ENCODE measurements around the gene NEK9.
A peak's percentile ranks its signal among the peaks of the same experiment; 100 is the strongest.
"Not testable (repeated sequence)": the region's sequence is repeated elsewhere in the genome, so short reads cannot be mapped to it uniquely, and the experiment has no call there.

The NEK9 gene

DNA sequence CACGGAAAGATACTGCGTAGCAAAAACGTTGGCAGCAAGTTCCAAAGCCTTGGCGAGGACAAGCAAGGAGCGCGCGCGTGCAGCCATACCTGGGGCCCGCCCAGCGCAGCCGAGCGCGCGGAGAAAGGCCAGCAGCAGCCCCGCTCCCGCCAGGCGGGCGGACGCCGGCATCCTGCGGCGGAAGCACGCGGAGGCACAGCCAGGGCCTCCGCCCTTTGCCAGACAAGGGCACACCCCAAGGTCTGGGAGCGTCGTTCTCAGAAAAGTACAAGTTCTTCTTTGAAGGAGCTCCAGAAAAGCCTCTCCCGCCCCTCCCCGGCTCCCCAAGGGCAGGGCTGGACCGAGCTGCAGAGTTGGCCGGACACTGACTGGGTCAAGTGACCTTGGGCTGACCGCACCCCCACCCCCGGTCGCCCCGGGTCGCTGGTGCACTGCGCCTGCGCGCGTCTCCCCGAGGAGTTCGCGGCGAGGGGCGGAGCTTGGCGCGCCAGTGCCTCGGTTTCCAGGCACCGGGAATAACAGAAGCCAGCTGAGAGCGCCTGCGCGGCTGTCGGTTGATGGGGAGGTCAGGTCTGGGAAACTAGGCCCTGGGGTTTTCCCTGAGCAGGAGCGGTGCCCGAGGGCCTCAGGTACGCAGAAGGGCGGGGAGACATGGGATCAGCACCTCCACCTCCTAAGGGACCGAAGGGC, 57.6 kb downstream of the NEK9 start, which contains the start of gene ZC2HC1C:
Gene ZC2HC1C (plus strand): TSS at position 521 of the 690 bp plus-strand sequence. CDS start 933 bp downstream, outside the sequence.
- Histone ChIP-seq H3K4me1 (ENCODE audit: control insufficient read depth, insufficient read depth, low read length) (peaks cover 15% of the 10 kb centered on the region), H3K27ac (ENCODE audit: low read depth, low read length) (peak within 1 kb of the TSS; percentile 97), H3K36me3 (ENCODE audit: control insufficient read depth, insufficient read depth, low read length) (no peaks in the 10 kb centered on the region), H3K27me3 (ENCODE audit: control insufficient read depth, insufficient read depth, low read length) (no peaks in the 10 kb centered on the region), H3K9ac (ENCODE audit: low read length) (peak within 1 kb of the TSS; percentile 19), H3K4me3 (ENCODE audit: low read length) (peak within 1 kb of the TSS; percentile 73)

DNA sequence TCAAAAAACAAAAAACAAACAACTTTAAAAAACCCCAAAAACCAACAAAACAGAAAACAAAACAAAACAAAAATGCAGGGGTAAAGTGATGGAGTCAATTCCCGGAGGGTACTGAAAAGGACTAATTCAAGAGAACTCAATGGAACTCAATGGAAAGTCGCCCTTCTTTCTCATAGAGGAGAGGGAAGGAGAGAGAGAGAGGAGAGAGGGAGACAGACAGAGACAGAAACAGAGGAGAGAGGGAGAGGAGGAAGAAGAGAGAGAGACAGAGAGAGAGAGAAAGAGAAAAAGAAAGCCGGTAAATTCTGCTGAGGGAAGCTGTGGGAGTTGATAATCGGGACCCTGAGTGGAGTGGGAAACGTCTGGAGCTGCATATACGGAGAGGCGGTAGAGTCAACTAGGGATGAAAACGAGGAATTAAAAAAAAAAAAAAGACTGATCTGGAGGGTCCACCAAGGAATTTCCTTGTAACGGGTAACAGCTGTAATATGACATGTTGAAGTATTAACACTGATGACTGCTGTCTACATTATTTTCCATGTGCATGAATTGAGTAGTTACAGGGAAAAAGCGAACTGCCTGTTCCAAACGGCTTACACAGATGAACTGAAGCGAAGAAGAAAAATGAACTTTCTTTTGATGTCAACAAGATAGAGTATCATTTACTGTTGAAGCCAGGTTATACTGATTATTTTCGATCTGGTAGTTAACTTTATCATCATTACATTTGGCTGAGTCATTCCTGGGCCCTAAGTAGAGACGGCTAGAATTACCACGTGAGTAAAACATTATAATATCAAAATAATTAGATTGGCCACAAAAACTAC, 58.3 kb downstream of the NEK9 start:
- Histone ChIP-seq H3K4me1 (ENCODE audit: control insufficient read depth, insufficient read depth, low read length) (peaks cover 15% of the 10 kb centered on the region), H3K4me3 (ENCODE audit: low read length) (peak overlapping the region; percentile 73), H3K9ac (ENCODE audit: low read length) (peak overlapping the region; percentile 14), H3K27me3 (ENCODE audit: control insufficient read depth, insufficient read depth, low read length) (no peaks in the 10 kb centered on the region), H3K27ac (ENCODE audit: low read depth, low read length) (peak overlapping the region; percentile 97), H3K36me3 (ENCODE audit: control insufficient read depth, insufficient read depth, low read length) (no peaks in the 10 kb centered on the region)

DNA sequence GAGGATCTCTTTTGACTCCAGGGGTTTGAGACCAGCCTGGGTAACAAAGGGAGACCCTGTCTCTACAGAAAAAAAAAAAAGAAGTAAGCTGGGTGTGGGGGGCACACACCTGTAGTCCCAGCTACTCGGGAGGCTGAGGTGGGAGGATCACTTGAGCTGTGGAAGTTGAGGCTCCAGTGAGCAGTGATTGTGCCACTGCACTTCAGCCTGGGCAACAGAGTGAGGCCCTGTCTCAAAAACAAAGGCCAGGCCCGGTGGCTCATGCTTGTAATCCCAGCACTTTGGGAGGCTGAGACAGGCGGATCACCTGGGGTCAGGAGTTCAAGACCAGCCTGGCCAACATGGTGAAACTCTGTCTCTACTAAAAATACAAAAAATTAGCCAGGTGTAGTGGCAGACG, 59.1 kb downstream of the NEK9 start:
- peaks cover 17% of the 10 kb centered on the region for H3K4me1 ChIP-seq (ENCODE audit: control insufficient read depth, insufficient read depth, low read length)
- H3K4me3 ChIP-seq (ENCODE audit: low read length) = peak overlapping the region; percentile 73
- H3K36me3 ChIP-seq (ENCODE audit: control insufficient read depth, insufficient read depth, low read length); H3K9ac ChIP-seq (ENCODE audit: low read length); H3K27me3 ChIP-seq (ENCODE audit: control insufficient read depth, insufficient read depth, low read length): not testable (repeated sequence)
- H3K27ac ChIP-seq (ENCODE audit: low read depth, low read length) = peak overlapping the region; percentile 97

DNA sequence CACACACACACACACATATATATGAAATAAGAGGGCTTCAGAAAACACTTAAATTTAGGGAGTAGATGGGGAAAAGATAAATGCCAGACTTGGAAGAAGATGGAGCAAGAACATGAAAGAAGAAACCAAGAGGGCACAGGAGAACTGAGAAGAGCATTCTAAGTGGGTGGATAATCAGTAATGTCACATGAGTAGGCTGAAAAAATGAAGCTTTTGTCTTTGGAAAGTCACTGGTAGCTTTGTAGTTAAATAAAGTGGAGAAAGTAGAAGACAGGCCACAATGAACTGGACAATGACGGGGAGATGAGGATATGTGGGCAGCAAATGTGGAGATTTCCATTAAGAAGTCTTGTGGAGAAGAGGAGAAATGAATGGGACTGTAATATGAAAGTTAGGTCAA, 59.6 kb downstream of the NEK9 start:
- Histone ChIP-seq H3K4me1 (ENCODE audit: control insufficient read depth, insufficient read depth, low read length) (peaks cover 17% of the 10 kb centered on the region), H3K36me3 (ENCODE audit: control insufficient read depth, insufficient read depth, low read length) (no peaks in the 10 kb centered on the region), H3K4me3 (ENCODE audit: low read length) (no peak overlapping the region), H3K27ac (ENCODE audit: low read depth, low read length) (peak overlapping the region; percentile 25), H3K27me3 (ENCODE audit: control insufficient read depth, insufficient read depth, low read length) (no peaks in the 10 kb centered on the region), H3K9ac (ENCODE audit: low read length) (no peak overlapping the region)

DNA sequence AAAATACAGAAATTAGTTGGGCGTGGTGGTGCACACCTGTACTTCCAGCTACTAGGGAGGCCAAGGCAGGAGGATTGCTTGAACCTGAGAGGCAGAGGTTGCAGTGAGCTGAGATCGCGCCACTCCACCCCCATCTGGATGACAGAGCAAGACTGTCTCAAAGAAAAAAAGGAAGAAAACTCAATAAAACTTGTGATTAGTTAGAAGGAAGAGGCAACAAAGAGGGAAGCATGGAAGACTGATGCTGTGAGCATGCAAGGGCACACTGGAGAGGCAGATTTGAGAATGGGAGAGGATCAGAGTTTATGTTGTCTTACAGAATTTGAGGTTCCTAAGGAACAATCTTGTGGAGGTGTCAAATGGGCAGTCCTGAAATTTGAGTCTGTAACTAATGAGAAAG, 60.2 kb downstream of the NEK9 start:
- no peaks in the 10 kb centered on the region for H3K36me3 ChIP-seq (ENCODE audit: control insufficient read depth, insufficient read depth, low read length)
- H3K9ac ChIP-seq (ENCODE audit: low read length) = no peak overlapping the region
- peaks cover 17% of the 10 kb centered on the region for H3K4me1 ChIP-seq (ENCODE audit: control insufficient read depth, insufficient read depth, low read length)
- H3K27ac ChIP-seq (ENCODE audit: low read depth, low read length) = no peak overlapping the region
- H3K4me3 ChIP-seq (ENCODE audit: low read length) = no peak overlapping the region
- no peaks in the 10 kb centered on the region for H3K27me3 ChIP-seq (ENCODE audit: control insufficient read depth, insufficient read depth, low read length)

DNA sequence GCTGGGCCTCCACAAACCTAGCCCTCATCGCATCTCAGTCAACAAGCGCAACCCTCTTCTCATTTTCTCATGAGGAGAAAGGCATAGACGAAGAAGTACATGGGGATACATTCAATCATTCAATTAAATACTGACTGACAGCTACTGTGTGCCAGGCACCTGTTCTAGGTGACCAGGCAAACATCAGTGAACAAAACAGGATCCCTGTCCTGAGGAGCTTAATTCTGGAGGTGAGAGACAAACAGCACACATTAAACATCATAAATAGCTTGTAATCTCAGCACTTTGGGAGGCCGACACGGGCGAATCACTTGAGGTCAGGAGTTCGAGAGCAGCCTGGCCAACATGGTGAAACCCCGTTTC, 62.7 kb downstream of the NEK9 start:
- Histone ChIP-seq H3K36me3 (ENCODE audit: control insufficient read depth, insufficient read depth, low read length) (no peaks in the 10 kb centered on the region), H3K27me3 (ENCODE audit: control insufficient read depth, insufficient read depth, low read length) (no peaks in the 10 kb centered on the region), H3K27ac (ENCODE audit: low read depth, low read length) (no peak overlapping the region), H3K9ac (ENCODE audit: low read length) (no peak overlapping the region), H3K4me3 (ENCODE audit: low read length) (peak overlapping the region; percentile 90), H3K4me1 (ENCODE audit: control insufficient read depth, insufficient read depth, low read length) (peaks cover 2% of the 10 kb centered on the region)

DNA sequence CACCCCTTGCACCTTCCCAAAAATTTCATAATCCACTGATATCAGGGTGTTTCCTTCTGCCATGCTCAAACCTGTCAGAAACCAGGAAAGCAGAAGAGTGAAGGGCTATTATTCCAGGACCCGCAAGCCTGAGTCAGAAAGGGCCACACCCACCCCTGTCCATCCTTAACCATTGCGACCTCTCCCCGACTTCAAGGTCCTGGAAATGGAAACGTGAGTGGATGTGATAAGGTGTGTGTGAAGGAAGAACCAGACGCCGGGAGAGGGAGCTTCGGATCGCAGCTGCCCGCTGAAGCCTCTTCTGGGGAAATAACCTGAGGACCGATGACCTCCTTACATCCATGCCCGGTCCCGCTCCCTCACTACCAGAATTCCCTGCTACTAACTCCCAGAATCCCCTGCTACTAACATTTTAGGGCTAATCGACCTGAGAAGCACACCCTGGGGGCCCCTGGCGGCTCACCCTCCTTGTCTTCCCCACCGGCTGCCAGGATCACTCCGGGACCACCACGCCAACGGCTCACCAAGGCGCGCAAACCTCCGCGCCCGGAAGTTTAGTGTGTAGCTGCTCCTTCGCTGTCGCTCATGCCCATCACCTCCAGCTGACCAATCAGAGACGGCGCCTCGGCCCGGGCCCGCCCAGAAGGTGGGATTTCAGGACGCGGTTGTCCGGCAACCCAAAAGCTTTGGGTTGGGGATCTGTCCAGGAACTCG, 63.2 kb downstream of the NEK9 start, which contains the start of gene ACYP1:
Gene ACYP1 (minus strand): TSS at position 534 of the 714 bp plus-strand sequence. CDS start 471 bp downstream, at position 63.
- Histone ChIP-seq H3K4me3 (ENCODE audit: low read length) (peak within 1 kb of the TSS; percentile 90), H3K27me3 (ENCODE audit: control insufficient read depth, insufficient read depth, low read length) (no peaks in the 10 kb centered on the region), H3K27ac (ENCODE audit: low read depth, low read length) (no peak within 1 kb of the TSS), H3K4me1 (ENCODE audit: control insufficient read depth, insufficient read depth, low read length) (peaks cover 2% of the 10 kb centered on the region), H3K36me3 (ENCODE audit: control insufficient read depth, insufficient read depth, low read length) (no peaks in the 10 kb centered on the region), H3K9ac (ENCODE audit: low read length) (peak within 1 kb of the TSS; percentile 81)

DNA sequence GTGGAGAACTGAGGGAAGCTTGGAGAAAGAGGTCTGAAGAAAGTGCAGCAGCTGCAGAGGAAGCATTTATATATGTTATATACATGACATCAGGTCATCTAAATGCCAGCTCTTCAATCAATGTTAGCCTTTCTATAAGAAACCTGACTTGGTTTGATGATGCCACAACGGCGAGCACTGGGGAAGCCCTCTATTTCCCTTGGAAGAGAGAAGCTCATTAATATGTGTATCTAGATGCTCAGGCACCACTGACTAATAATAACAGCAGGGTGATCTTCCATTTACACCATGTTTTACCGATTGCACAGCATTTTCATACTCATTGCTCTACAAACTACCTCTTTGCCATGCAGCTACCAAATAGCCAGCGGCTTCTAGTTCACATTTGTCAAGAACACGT, 63.8 kb downstream of the NEK9 start:
- Histone ChIP-seq H3K9ac (ENCODE audit: low read length) (no peak overlapping the region), H3K27me3 (ENCODE audit: control insufficient read depth, insufficient read depth, low read length) (no peaks in the 10 kb centered on the region), H3K4me1 (ENCODE audit: control insufficient read depth, insufficient read depth, low read length) (peaks cover 2% of the 10 kb centered on the region), H3K4me3 (ENCODE audit: low read length) (peak overlapping the region; percentile 90), H3K36me3 (ENCODE audit: control insufficient read depth, insufficient read depth, low read length) (no peaks in the 10 kb centered on the region), H3K27ac (ENCODE audit: low read depth, low read length) (no peak overlapping the region)

DNA sequence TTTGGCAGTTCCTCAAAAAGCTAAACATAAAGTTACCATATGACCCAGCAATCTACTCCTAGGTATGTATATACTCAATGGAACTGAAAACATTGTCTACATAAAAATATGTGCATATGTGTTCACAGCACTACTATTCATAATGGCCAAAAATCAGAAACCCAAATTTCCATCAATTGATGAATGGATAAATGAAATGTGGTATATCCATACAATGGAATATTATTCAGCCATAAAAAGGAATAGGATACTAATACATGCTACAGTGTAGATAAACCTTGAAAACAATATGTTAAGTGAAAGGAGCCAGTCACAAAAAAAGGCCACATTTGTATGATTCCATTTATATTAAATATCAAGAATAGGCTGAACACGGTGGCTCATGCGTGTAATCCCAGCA, 66.4 kb downstream of the NEK9 start:
- H3K36me3 ChIP-seq (ENCODE audit: control insufficient read depth, insufficient read depth, low read length) = no peaks in the 10 kb centered on the region
- peaks cover 2% of the 10 kb centered on the region for H3K4me1 ChIP-seq (ENCODE audit: control insufficient read depth, insufficient read depth, low read length)
- no peak overlapping the region for H3K4me3 ChIP-seq (ENCODE audit: low read length)
- H3K27ac ChIP-seq (ENCODE audit: low read depth, low read length) = no peak overlapping the region
- no peaks in the 10 kb centered on the region for H3K27me3 ChIP-seq (ENCODE audit: control insufficient read depth, insufficient read depth, low read length)
- no peak overlapping the region for H3K9ac ChIP-seq (ENCODE audit: low read length)

DNA sequence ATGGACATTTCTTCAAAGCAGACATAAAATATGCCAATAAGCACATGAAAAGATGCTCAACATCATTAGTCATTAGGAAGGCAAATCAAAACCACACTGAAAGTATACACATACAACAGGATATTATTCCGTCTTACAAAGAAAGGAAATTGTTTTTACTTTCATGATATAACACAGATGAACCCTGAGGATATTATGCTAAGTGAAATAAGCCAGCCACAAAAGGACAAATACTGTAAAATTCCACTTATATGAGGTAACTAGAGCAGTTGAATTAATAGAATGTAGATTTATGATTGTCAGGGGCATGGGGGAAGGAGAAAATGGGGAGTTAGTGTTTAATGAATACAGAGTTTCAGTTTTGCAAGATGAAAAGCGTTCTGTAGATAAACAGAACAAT, 67.2 kb downstream of the NEK9 start:
- H3K4me1 ChIP-seq (ENCODE audit: control insufficient read depth, insufficient read depth, low read length) = peaks cover 2% of the 10 kb centered on the region
- no peak overlapping the region for H3K9ac ChIP-seq (ENCODE audit: low read length)
- no peaks in the 10 kb centered on the region for H3K27me3 ChIP-seq (ENCODE audit: control insufficient read depth, insufficient read depth, low read length)
- H3K36me3 ChIP-seq (ENCODE audit: control insufficient read depth, insufficient read depth, low read length) = no peaks in the 10 kb centered on the region
- H3K4me3 ChIP-seq (ENCODE audit: low read length) = no peak overlapping the region
- no peak overlapping the region for H3K27ac ChIP-seq (ENCODE audit: low read depth, low read length)

DNA sequence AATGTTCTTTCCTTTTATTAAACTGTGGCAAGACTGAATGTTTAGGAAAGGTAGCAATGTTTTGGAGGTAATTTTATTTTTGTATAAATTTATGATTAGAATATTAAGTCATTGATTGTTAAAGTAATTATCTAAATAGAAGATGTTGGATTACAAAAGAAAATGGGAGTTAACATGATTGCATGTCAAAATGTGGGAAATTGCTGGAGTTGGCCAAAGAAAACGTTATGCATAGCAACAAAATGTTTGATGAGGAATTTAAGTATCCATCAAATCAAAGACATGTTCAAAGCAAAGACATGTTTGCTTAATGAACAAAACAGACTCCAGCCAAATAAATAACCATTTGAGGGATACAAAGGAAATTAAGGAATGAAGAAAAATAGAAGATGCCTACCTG, 72.4 kb downstream of the NEK9 start:
- Histone ChIP-seq H3K36me3 (ENCODE audit: control insufficient read depth, insufficient read depth, low read length) (no peaks in the 10 kb centered on the region), H3K4me3 (ENCODE audit: low read length) (no peak overlapping the region), H3K9ac (ENCODE audit: low read length) (no peak overlapping the region), H3K4me1 (ENCODE audit: control insufficient read depth, insufficient read depth, low read length) (peaks cover 2% of the 10 kb centered on the region), H3K27ac (ENCODE audit: low read depth, low read length) (no peak overlapping the region), H3K27me3 (ENCODE audit: control insufficient read depth, insufficient read depth, low read length) (no peaks in the 10 kb centered on the region)
